Activated CD4-positive, alpha-beta T cell treated with anti-CD3 and anti-CD28 coated beads for 36 hours (primary cell): Measurements from ENCODE around the gene MRTO4. TPM values are rescaled to one million over a fixed set of nuclear protein-coding genes. Genes with fewer than 3 reads are reported as not detected.
A peak's percentile ranks its signal among the peaks of the same experiment; 100 is the strongest.
"Not testable (repeated sequence)": the region's sequence is repeated elsewhere in the genome, so short reads cannot be mapped to it uniquely, and the experiment has no call there.

Source experiments
- ATAC-seq: fragments of 200-7000 bp; cut with Tn5 transposase; one replicate; pipeline ENCODE4 v1.10.0; 2021; ENCODE audit warnings: mild to moderate bottlenecking, moderate library complexity
- CTCF ChIA-PET: fragments of 350-600 bp; sonication (Branson Sonifier 250); formaldehyde crosslinking; loops from one replicate; lab custom pipeline; 2021; ENCODE audit warnings: antibody characterized with exemption; lab: Charles Lee
- POLR2A ChIA-PET: fragments of 350-600 bp; sonication (Branson Sonifier 250); formaldehyde crosslinking; loops from one replicate; lab custom pipeline; 2021; ENCODE audit warnings: antibody characterized with exemption, inconsistent platforms; lab: Charles Lee
- DNase-seq: peaks from one replicate; pipeline ENCODE4 v3.0.0-alpha.2; 2020
- H3K27ac Mint-ChIP-seq: one replicate; pipeline ENCODE4 v1.8.0; 2021; ENCODE audit warnings: mixed read lengths
- H3K27me3 Mint-ChIP-seq: one replicate; pipeline ENCODE4 v1.8.0; 2021; ENCODE audit warnings: mixed read lengths
- H3K36me3 Mint-ChIP-seq: one replicate; pipeline ENCODE4 v1.8.0; 2021; ENCODE audit warnings: low read depth, mixed read lengths
- H3K4me1 Mint-ChIP-seq: one replicate; pipeline ENCODE4 v1.8.0; 2021; ENCODE audit warnings: mixed read lengths
- H3K4me3 Mint-ChIP-seq: one replicate; pipeline ENCODE4 v1.8.0; 2021; ENCODE audit warnings: mild to moderate bottlenecking, moderate library complexity, mixed read lengths
- H3K9me3 Mint-ChIP-seq: one replicate; pipeline ENCODE4 v1.8.0; 2021; ENCODE audit warnings: low read depth, mixed read lengths
- intact Hi-C, 2 experiments: fragments of 100-400 bp; cut with DNase I in 1 of 2; cut with micrococcal nuclease in 1 of 2; formaldehyde crosslinking; loops; one replicate each; pipeline versions ENCODE4 v1.14.2 to v1.15.1; 2022 to 2024; cut with DNase I, micrococcal nuclease
- total RNA-seq, 2 experiments: library from RNA; stranded (reverse); gene quantifications; one replicate each; pipeline ENCODE4 v1.2.3, GENCODE V29; 2021

Gene MRTO4
- total RNA-seq, 2 experiments from 2014 or later, result 82.6 to 95.0 TPM

- ChIA-PET POLR2A (interaction anchor here (0.7 kb wide), 1 partner anchor 271 kb away, joined by 3 read pairs; no protein-coding TSS in a partner anchor), CTCF (interaction anchor here (0.6 to 1.8 kb wide), 5 partner anchors 13 to 629 kb away, joined by 3 to 8 read pairs (median 3); no protein-coding TSS in a partner anchor)
- H3K27ac Mint-ChIP-seq, result peak overlapping the region; percentile 55
- intact Hi-C loops, result loop anchor here in 1 of 2 experiments (10.0 kb wide), 1 partner anchor 400 kb away; no protein-coding TSS in a partner anchor
- no peak overlapping the region for H3K4me3 Mint-ChIP-seq
- ATAC-seq (no peak), DNase-seq (no peak)
- H3K27me3 Mint-ChIP-seq, result no peaks in the 10 kb centered on the region
- H3K9me3 Mint-ChIP-seq, result no peaks in the 10 kb centered on the region
- H3K4me1 Mint-ChIP-seq, result peaks cover 55% of the 10 kb centered on the region
- H3K36me3 Mint-ChIP-seq, result peaks cover 56% of the 10 kb centered on the region
Measured at GRCh38 chr1:19254416-19254815, 2.8 kb downstream of the MRTO4 start.

GRCh38 chr1:19255288-19255687 lies 3.7 kb downstream of the MRTO4 start:
- ATAC-seq (no peak), DNase-seq (no peak)
- H3K27ac Mint-ChIP-seq, result peak overlapping the region; percentile 89
- no peaks in the 10 kb centered on the region for H3K9me3 Mint-ChIP-seq
- ChIA-PET POLR2A (interaction anchor here (0.7 kb wide), 1 partner anchor 58 kb away, joined by 4 read pairs; no protein-coding TSS in a partner anchor), CTCF (interaction anchor here (0.6 to 1.8 kb wide), 10 partner anchors 11 to 674 kb away, joined by 3 to 8 read pairs (median 3); no protein-coding TSS in a partner anchor)
- no peaks in the 10 kb centered on the region for H3K27me3 Mint-ChIP-seq
- peaks cover 49% of the 10 kb centered on the region for H3K4me1 Mint-ChIP-seq
- H3K4me3 Mint-ChIP-seq, result no peak overlapping the region
- H3K36me3 Mint-ChIP-seq, result peaks cover 65% of the 10 kb centered on the region
- intact Hi-C loops, result loop anchor here in 1 of 2 experiments (10.0 kb wide), 1 partner anchor 400 kb away; no protein-coding TSS in a partner anchor

GRCh38 chr1:19256301-19256700 lies 4.7 kb downstream of the MRTO4 start:
- H3K4me3 Mint-ChIP-seq, result peak overlapping the region; percentile 44
- H3K36me3 Mint-ChIP-seq, result peaks cover 66% of the 10 kb centered on the region
- H3K27ac Mint-ChIP-seq, result peak overlapping the region; percentile 89
- H3K4me1 Mint-ChIP-seq, result peaks cover 43% of the 10 kb centered on the region
- intact Hi-C loops, result loop anchor here in 1 of 2 experiments (10.0 kb wide), 1 partner anchor 398 kb away; no protein-coding TSS in a partner anchor
- ChIA-PET POLR2A (interaction anchor here (1.0 to 1.1 kb wide), 2 partner anchors 35 to 304 kb away, joined by 3 read pairs; no protein-coding TSS in a partner anchor), CTCF (interaction anchor here (0.7 to 1.1 kb wide), 3 partner anchors 10 to 403 kb away, joined by 3 to 5 read pairs (median 3); no protein-coding TSS in a partner anchor)
- not testable (repeated sequence) for H3K9me3 Mint-ChIP-seq, H3K27me3 Mint-ChIP-seq
- DNase-seq (peak; percentile 40), ATAC-seq (peak; percentile 13)

GRCh38 chr1:19257178-19257914 lies 5.7 kb downstream of the MRTO4 start:
- Mint-ChIP-seq H3K27ac (peak overlapping the region; percentile 89), H3K36me3 (peaks cover 63% of the 10 kb centered on the region), H3K27me3 (no peaks in the 10 kb centered on the region), H3K4me3 (peak overlapping the region; percentile 44), H3K9me3 (no peaks in the 10 kb centered on the region), H3K4me1 (peaks cover 43% of the 10 kb centered on the region)
- intact Hi-C loops, result loop anchor here in 1 of 2 experiments (10.0 kb wide), 1 partner anchor 397 kb away; no protein-coding TSS in a partner anchor
- CTCF ChIA-PET, result interaction anchor here (0.5 to 1.2 kb wide), 5 partner anchors 9 to 402 kb away, joined by 3 to 4 read pairs (median 3); no protein-coding TSS in a partner anchor
- DNase-seq (peak; percentile 71), ATAC-seq (peak; percentile 75)
- POLR2A ChIA-PET, result interaction anchor here (0.7 to 1.1 kb wide), 5 partner anchors 12 to 305 kb away, joined by 3 to 5 read pairs (median 3); no protein-coding TSS in a partner anchor

- H3K27me3 Mint-ChIP-seq, result no peaks in the 10 kb centered on the region
- DNase-seq (no peak), ATAC-seq (no peak)
- H3K4me1 Mint-ChIP-seq, result peaks cover 38% of the 10 kb centered on the region
- H3K36me3 Mint-ChIP-seq, result peaks cover 56% of the 10 kb centered on the region
- intact Hi-C loops, result loop anchor here in 1 of 2 experiments (10.0 kb wide), 1 partner anchor 396 kb away; no protein-coding TSS in a partner anchor
- ChIA-PET CTCF (interaction anchor here (1.0 to 1.2 kb wide), 2 partner anchors 51 to 396 kb away, joined by 3 to 4 read pairs; no protein-coding TSS in a partner anchor), POLR2A (interaction anchor here (1.1 kb wide), 1 partner anchor 13 kb away, joined by 5 read pairs; no protein-coding TSS in a partner anchor)
- no peak overlapping the region for H3K4me3 Mint-ChIP-seq
- peak overlapping the region; percentile 89 for H3K27ac Mint-ChIP-seq
- no peaks in the 10 kb centered on the region for H3K9me3 Mint-ChIP-seq
Measured at GRCh38 chr1:19258353-19258752, 6.7 kb downstream of the MRTO4 start.

GRCh38 chr1:19260211-19261138 lies 8.9 kb downstream of the MRTO4 start:
- Mint-ChIP-seq H3K4me3 (no peak overlapping the region), H3K27ac (no peak overlapping the region), H3K4me1 (peaks cover 21% of the 10 kb centered on the region), H3K9me3 (no peaks in the 10 kb centered on the region), H3K27me3 (no peaks in the 10 kb centered on the region), H3K36me3 (peaks cover 41% of the 10 kb centered on the region)
- ATAC-seq, result no peak
- POLR2A ChIA-PET, result interaction anchor here (0.6 to 1.5 kb wide), 2 partner anchors 9 to 547 kb away, joined by 3 to 5 read pairs; partner anchors contain the start of genes EMC1 and MRTO4
- CTCF ChIA-PET, result no interaction called here
- DNase-seq, result no peak
- intact Hi-C loops, result no loop called here

GRCh38 chr1:19262047-19262446 lies 10.4 kb downstream of the MRTO4 start:
- ATAC-seq (no peak), DNase-seq (no peak)
- Mint-ChIP-seq H3K27ac (no peak overlapping the region), H3K4me3 (no peak overlapping the region), H3K4me1 (peaks cover 8% of the 10 kb centered on the region), H3K27me3 (no peaks in the 10 kb centered on the region), H3K36me3 (peaks cover 27% of the 10 kb centered on the region), H3K9me3 (no peaks in the 10 kb centered on the region)
- intact Hi-C loops, result no loop called here
- ChIA-PET POLR2A (interaction anchor here (0.8 to 1.5 kb wide), 2 partner anchors 10 to 344 kb away, joined by 4 to 5 read pairs; partner anchors contain the start of genes EMC1 and MRTO4), CTCF (no interaction called here)

- H3K4me3 Mint-ChIP-seq, result no peak overlapping the region
- intact Hi-C loops, result no loop called here
- H3K27me3 Mint-ChIP-seq, result no peaks in the 10 kb centered on the region
- DNase-seq (no peak), ATAC-seq (no peak)
- no peak overlapping the region for H3K27ac Mint-ChIP-seq
- H3K36me3 Mint-ChIP-seq, result peaks cover 21% of the 10 kb centered on the region
- H3K4me1 Mint-ChIP-seq, result peaks cover under 1% of the 10 kb centered on the region
- ChIA-PET POLR2A (interaction anchor here (0.7 kb wide), 1 partner anchor 443 kb away, joined by 4 read pairs; no protein-coding TSS in a partner anchor), CTCF (interaction anchor here (1.1 kb wide), 2 partner anchors 355 to 391 kb away, joined by 3 to 4 read pairs; no protein-coding TSS in a partner anchor)
- H3K9me3 Mint-ChIP-seq, result no peaks in the 10 kb centered on the region
Measured at GRCh38 chr1:19262744-19263143, 11.1 kb downstream of the MRTO4 start.

- DNase-seq (no peak), ATAC-seq (no peak)
- H3K9me3 Mint-ChIP-seq, result no peaks in the 10 kb centered on the region
- POLR2A ChIA-PET, result no interaction called here
- H3K4me3 Mint-ChIP-seq, result no peak overlapping the region
- CTCF ChIA-PET, result interaction anchor here (0.6 to 0.9 kb wide), 2 partner anchors 13 to 138 kb away, joined by 3 read pairs; no protein-coding TSS in a partner anchor
- peaks cover 9% of the 10 kb centered on the region for H3K27me3 Mint-ChIP-seq
- intact Hi-C loops, result no loop called here
- peaks cover 5% of the 10 kb centered on the region for H3K36me3 Mint-ChIP-seq
- H3K27ac Mint-ChIP-seq, result no peak overlapping the region
- no peaks in the 10 kb centered on the region for H3K4me1 Mint-ChIP-seq
Measured at GRCh38 chr1:19268445-19268844, 16.8 kb downstream of the MRTO4 start.
